Measurements from ENCODE around the gene RPTOR. TPM values are rescaled to one million over a fixed set of nuclear protein-coding genes. Genes with fewer than 3 reads are reported as not detected.

RPTOR gene
- total and polyA plus RNA-seq, 10 of the 15 experiments (the other 5 are each of a cell fraction or from before 2014, with no cell fraction given) = 0.18 to 32.1 (median 7.8) TPM

DNA sequence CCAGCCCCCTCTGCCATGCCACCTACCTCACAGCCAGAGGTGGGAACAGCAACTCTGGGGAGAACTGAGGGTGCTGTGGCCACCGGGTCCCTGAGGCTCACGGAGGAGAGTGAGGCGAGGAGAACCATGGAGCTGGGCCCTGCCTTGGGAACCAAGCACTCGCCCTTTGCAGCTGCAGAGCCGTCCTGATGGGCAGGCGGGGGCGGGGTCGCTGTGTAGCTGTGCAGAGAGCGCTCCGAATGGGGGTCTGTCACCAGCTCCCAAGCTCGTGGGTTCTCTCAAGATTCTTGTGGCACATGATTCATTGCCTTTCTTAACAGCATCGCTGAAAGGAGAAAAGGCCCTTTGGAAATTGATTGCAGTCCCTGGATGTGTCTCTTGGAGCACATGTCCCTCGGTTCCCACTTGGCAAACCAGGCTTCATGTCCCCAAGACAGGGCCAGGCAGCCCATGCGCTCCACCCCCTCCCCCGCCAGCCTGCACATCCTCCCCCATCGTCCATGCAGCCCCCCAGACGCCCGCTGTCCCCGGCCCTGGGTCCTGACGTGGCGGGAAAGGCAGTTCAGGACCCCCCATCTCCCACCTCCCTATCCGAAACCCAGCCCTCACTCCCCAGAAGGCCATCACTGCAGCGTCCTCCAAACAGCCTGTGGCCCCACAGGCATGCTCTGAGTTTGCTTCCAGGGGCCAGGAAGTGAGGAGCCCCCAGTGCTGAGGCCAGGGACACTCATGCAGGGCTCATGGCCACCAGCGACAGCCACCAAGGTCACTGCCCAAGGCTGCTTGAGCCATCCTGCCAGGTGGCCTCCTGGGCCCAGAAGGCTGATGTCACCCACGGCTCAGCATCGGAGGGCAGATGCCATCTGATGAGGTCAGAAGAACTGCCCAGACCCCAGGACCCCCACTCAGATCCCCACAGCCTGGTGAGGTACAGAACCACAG, 426.4 kb downstream of the RPTOR start:
- Histone ChIP-seq H3K27ac (ENCODE audit: control insufficient read depth, insufficient read depth) (no peak overlapping the region), H2AFZ (ENCODE audit: control insufficient read depth, low read depth, low read length) (no peak overlapping the region), H3K27me3 (replicated peaks in 1 of 2; ENCODE audit: control insufficient read depth in 2 of 2, insufficient read depth in 2 of 2, low read length in 1 of 2) (no peaks in the 10 kb centered on the region), H3K4me1 (ENCODE audit: control insufficient read depth, insufficient read depth, low read length) (no peaks in the 10 kb centered on the region), H3K9ac (ENCODE audit: control insufficient read depth, insufficient read depth, low read length) (no peak overlapping the region), H3K4me2 (ENCODE audit: control insufficient read depth, insufficient read depth) (no peak overlapping the region), H4K20me1 (ENCODE audit: control insufficient read depth, insufficient read depth) (no peaks in the 10 kb centered on the region), H3K9me3 (replicated peaks; ENCODE audit: control insufficient read depth, insufficient read depth, low read length) (no peaks in the 10 kb centered on the region), H3K79me2 (ENCODE audit: control insufficient read depth, insufficient read depth, low read length) (no peaks in the 10 kb centered on the region), H3K4me3 (no peak overlapping the region), H3K36me3 (ENCODE audit: control insufficient read depth in 2 of 2, insufficient read depth in 2 of 2, low read length in 1 of 2) (no peaks in the 10 kb centered on the region)
- WGBS (ENCODE audit: insufficient coverage, insufficient replicate concordance, low lambda C conversion rate, missing lambda C conversion rate) = 45% methylated on average over 20 of the region's 26 CpGs
- TF ChIP-seq IRF4 (IDR thresholded peaks at IDR 0.05; ENCODE audit: low read depth, low read length) (no peak), CREB1 (IDR thresholded peaks at IDR 0.05; ENCODE audit: low read depth) (no peak), ESRRA (IDR thresholded peaks at IDR 0.05; ENCODE audit: low read length) (no peak), STAT3 (IDR thresholded peaks at IDR 0.05; ENCODE audit: low read depth, low read length) (no peak), RUNX3 (IDR thresholded peaks at IDR 0.05; ENCODE audit: low read length) (no peak), HCFC1 (IDR thresholded peaks at IDR 0.05; ENCODE audit: low read length) (no peak), BACH1 (IDR thresholded peaks at IDR 0.05; ENCODE audit: borderline replicate concordance) (no peak), NR2C1 (IDR thresholded peaks at IDR 0.05) (no peak), CHD1 (IDR thresholded peaks at IDR 0.05; ENCODE audit: low read depth, low read length) (no peak), CBFB (IDR thresholded peaks at IDR 0.05; ENCODE audit: low read depth) (no peak), EED (IDR thresholded peaks at IDR 0.05; ENCODE audit: low read depth) (no peak), TCF3 (IDR thresholded peaks at IDR 0.05; ENCODE audit: borderline replicate concordance, insufficient read depth, low read depth, low read length) (no peak), SP1 (IDR thresholded peaks at IDR 0.05; ENCODE audit: low read depth, low read length) (no peak)
- TF ChIP-seq, protein P1, sequence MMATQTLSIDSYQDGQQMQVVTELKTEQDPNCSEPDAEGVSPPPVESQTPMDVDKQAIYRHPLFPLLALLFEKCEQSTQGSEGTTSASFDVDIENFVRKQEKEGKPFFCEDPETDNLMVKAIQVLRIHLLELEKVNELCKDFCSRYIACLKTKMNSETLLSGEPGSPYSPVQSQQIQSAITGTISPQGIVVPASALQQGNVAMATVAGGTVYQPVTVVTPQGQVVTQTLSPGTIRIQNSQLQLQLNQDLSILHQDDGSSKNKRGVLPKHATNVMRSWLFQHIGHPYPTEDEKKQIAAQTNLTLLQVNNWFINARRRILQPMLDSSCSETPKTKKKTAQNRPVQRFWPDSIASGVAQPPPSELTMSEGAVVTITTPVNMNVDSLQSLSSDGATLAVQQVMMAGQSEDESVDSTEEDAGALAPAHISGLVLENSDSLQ (IDR thresholded peaks at IDR 0.05) = no peak
- TF ChIP-seq, protein P2, sequence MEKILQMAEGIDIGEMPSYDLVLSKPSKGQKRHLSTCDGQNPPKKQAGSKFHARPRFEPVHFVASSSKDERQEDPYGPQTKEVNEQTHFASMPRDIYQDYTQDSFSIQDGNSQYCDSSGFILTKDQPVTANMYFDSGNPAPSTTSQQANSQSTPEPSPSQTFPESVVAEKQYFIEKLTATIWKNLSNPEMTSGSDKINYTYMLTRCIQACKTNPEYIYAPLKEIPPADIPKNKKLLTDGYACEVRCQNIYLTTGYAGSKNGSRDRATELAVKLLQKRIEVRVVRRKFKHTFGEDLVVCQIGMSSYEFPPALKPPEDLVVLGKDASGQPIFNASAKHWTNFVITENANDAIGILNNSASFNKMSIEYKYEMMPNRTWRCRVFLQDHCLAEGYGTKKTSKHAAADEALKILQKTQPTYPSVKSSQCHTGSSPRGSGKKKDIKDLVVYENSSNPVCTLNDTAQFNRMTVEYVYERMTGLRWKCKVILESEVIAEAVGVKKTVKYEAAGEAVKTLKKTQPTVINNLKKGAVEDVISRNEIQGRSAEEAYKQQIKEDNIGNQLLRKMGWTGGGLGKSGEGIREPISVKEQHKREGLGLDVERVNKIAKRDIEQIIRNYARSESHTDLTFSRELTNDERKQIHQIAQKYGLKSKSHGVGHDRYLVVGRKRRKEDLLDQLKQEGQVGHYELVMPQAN (conservative IDR thresholded peaks at IDR 0.05) = no peak
- TF ChIP-seq, protein P3, sequence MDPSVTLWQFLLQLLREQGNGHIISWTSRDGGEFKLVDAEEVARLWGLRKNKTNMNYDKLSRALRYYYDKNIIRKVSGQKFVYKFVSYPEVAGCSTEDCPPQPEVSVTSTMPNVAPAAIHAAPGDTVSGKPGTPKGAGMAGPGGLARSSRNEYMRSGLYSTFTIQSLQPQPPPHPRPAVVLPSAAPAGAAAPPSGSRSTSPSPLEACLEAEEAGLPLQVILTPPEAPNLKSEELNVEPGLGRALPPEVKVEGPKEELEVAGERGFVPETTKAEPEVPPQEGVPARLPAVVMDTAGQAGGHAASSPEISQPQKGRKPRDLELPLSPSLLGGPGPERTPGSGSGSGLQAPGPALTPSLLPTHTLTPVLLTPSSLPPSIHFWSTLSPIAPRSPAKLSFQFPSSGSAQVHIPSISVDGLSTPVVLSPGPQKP (IDR thresholded peaks at IDR 0.05; ENCODE audit: low read depth, low read length) = no peak
- BruUV-seq (replicated peaks) = no TSS peak
- ATAC-seq (peak; percentile 20), DNase-seq (ENCODE audit: low read depth, low spot score) (no peak), FAIRE-seq (no peak)
- in situ Hi-C loops (cut with MboI) (loop anchor here (5.0 kb wide), 1 partner anchor 109 kb away; no protein-coding TSS in a partner anchor), intact Hi-C loops (cut with micrococcal nuclease; ENCODE audit: unreplicated experiment) (loop anchor here (2.0 kb wide), 1 partner anchor 104 kb away; no protein-coding TSS in a partner anchor)
- ChIA-PET RAD21 (ENCODE audit: unreplicated experiment) (interaction anchor here (1.0 to 2.0 kb wide), 9 partner anchors 41 to 544 kb away, joined by 3 to 22 read pairs (median 5); no protein-coding TSS in a partner anchor), CTCF (interaction anchor here (0.6 to 2.1 kb wide), 10 partner anchors 11 to 544 kb away, joined by 3 to 19 read pairs (median 5); no protein-coding TSS in a partner anchor), POLR2A (no interaction called here), SMC1A (ENCODE audit: uncharacterized antibody, unreplicated experiment) (interaction anchor here (1.1 to 1.5 kb wide), 7 partner anchors 82 to 544 kb away, joined by 3 to 7 read pairs (median 4); no protein-coding TSS in a partner anchor)
